ENCODE measurements around the gene TMEM132A. TPM values are rescaled to one million over a fixed set of nuclear protein-coding genes. Genes with fewer than 3 reads are reported as not detected.

TMEM132A gene
- total RNA-seq, 2 donors from 2014 or later = 9.3 to 12.2 TPM

GRCh38 chr11:60879104-60879503, 45.2 kb upstream of the TMEM132A start:
- H3K4me1 ChIP-seq = peaks cover 18% of the 10 kb centered on the region
- no peaks in the 10 kb centered on the region for H3K27me3 ChIP-seq
- no peak for DNase-seq
- no peaks in the 10 kb centered on the region for H3K9me3 ChIP-seq
- H3K4me3 ChIP-seq = no peak overlapping the region
- H3K27ac ChIP-seq = no peak overlapping the region
- intact Hi-C loops (cut with DNase I) = no loop called here
- ATAC-seq = no peak
- no peak for TF ChIP-seq CTCF (IDR thresholded peaks at IDR 0.05)
- TF ChIP-seq POLR2A (IDR thresholded peaks at IDR 0.05) = no peak
- no peaks in the 10 kb centered on the region for H3K36me3 ChIP-seq (replicated peaks in 1 of 2; ENCODE audit: insufficient read depth in 1 of 2, low read depth in 2 of 2)
- 84 to 94% methylated on average over 1 of the region's 1 CpG for WGBS, 2 donors

GRCh38 chr11:60879971-60880588, 44.2 kb upstream of the TMEM132A start:
- Histone ChIP-seq H3K4me1 (peaks cover 18% of the 10 kb centered on the region), H3K27me3 (no peaks in the 10 kb centered on the region), H3K36me3 (replicated peaks in 1 of 2; ENCODE audit: insufficient read depth in 1 of 2, low read depth in 2 of 2) (no peaks in the 10 kb centered on the region), H3K27ac (no peak overlapping the region), H3K9me3 (no peaks in the 10 kb centered on the region), H3K4me3 (no peak overlapping the region)
- ATAC-seq (no peak), DNase-seq (no peak)
- intact Hi-C loops (cut with DNase I) = no loop called here
- TF ChIP-seq POLR2A (IDR thresholded peaks at IDR 0.05) (no peak), CTCF (IDR thresholded peaks at IDR 0.05) (no peak)
- WGBS, 2 donors = 54 to 56% methylated on average over 5 of the region's 5 CpGs

GRCh38 chr11:60880643-60881282, 43.5 kb upstream of the TMEM132A start:
- Histone ChIP-seq H3K27me3 (no peaks in the 10 kb centered on the region), H3K9me3 (no peaks in the 10 kb centered on the region), H3K4me1 (peaks cover 18% of the 10 kb centered on the region), H3K4me3 (no peak overlapping the region), H3K36me3 (replicated peaks in 1 of 2; ENCODE audit: insufficient read depth in 1 of 2, low read depth in 2 of 2) (no peaks in the 10 kb centered on the region), H3K27ac (peak overlapping the region in 1 of 4 donors; percentile 6)
- TF ChIP-seq CTCF (IDR thresholded peaks at IDR 0.05) (no peak), POLR2A (IDR thresholded peaks at IDR 0.05) (no peak)
- intact Hi-C loops (cut with DNase I) = no loop called here
- ATAC-seq (no peak), DNase-seq (no peak)
- 35 to 41% methylated on average over 8 of the region's 8 CpGs for WGBS, 2 donors

GRCh38 chr11:60887556-60887955, 36.7 kb upstream of the TMEM132A start:
- peak; percentile 77 for ATAC-seq
- intact Hi-C loops (cut with DNase I) = no loop called here

More at GRCh38 chr11:60887556-60887955, 36.7 kb upstream of the TMEM132A start:
- peak; percentile 41 to 66 (median 60) for DNase-seq
- Histone ChIP-seq H3K4me3 (no peak overlapping the region), H3K27me3 (no peaks in the 10 kb centered on the region), H3K36me3 (replicated peaks in 1 of 2; ENCODE audit: insufficient read depth in 1 of 2, low read depth in 2 of 2) (peaks cover 0 to 5% of the 10 kb centered on the region in 2 donors), H3K4me1 (no peaks in the 10 kb centered on the region), H3K9me3 (no peaks in the 10 kb centered on the region), H3K27ac (no peak overlapping the region)
- 50 to 66% methylated on average over 4 to 5 of the region's 5 CpGs for WGBS, 2 donors
- no peak for TF ChIP-seq POLR2A (IDR thresholded peaks at IDR 0.05)
- TF ChIP-seq CTCF (IDR thresholded peaks at IDR 0.05) = peak in 6 of 7 experiments; percentile 13 to 61 (median 50)
